GM21825 (cell line): Measurements from ENCODE around the gene GIMAP2.
"Not testable (repeated sequence)": the region's sequence is repeated elsewhere in the genome, so short reads cannot be mapped to it uniquely, and the experiment has no call there.

ENCODE experiments used
- ATAC-seq: cut with Tn5 transposase; IDR thresholded peaks from one replicate; pipeline ENCODE4 v1.9.1; 2021; ENCODE audit warnings: mild to moderate bottlenecking, moderate library complexity; ENCODE audit not compliant: unreplicated experiment

The GIMAP2 gene

GRCh38 chr7:150676276-150676675, 9.2 kb upstream of the GIMAP2 start:
- ATAC-seq, result not testable (repeated sequence)

- ATAC-seq, result not testable (repeated sequence)
Measured at GRCh38 chr7:150676854-150677253, 8.7 kb upstream of the GIMAP2 start.

- ATAC-seq, result not testable (repeated sequence)
Measured at GRCh38 chr7:150678601-150679000, 6.9 kb upstream of the GIMAP2 start.

GRCh38 chr7:150680364-150680763, 5.1 kb upstream of the GIMAP2 start:
- not testable (repeated sequence) for ATAC-seq

GRCh38 chr7:150686030-150686631, 625 bp downstream of the GIMAP2 start:
- peak; percentile 28 for ATAC-seq

- ATAC-seq, result no peak
Measured at GRCh38 chr7:150688630-150689029, 3.1 kb downstream of the GIMAP2 start.

- no peak for ATAC-seq
Measured at GRCh38 chr7:150695654-150696053, 10.1 kb downstream of the GIMAP2 start.

- ATAC-seq, result no peak
Measured at GRCh38 chr7:150703209-150703608, 17.7 kb downstream of the GIMAP2 start.

GRCh38 chr7:150715293-150715692, 29.8 kb downstream of the GIMAP2 start:
- ATAC-seq, result no peak

- ATAC-seq, result no peak
Measured at GRCh38 chr7:150715738-150716137, 30.2 kb downstream of the GIMAP2 start.

- no peak for ATAC-seq
Measured at GRCh38 chr7:150716368-150716767, 30.9 kb downstream of the GIMAP2 start, which contains the start of gene GIMAP1. Gene GIMAP1, plus strand, starts transcription at chr7:150716613. Its CDS starts 2,435 bp downstream, at chr7:150719048.

GRCh38 chr7:150716939-150717338, 31.4 kb downstream of the GIMAP2 start:
- ATAC-seq, result no peak

GRCh38 chr7:150717814-150718420, 32.4 kb downstream of the GIMAP2 start:
- ATAC-seq, result no peak

GRCh38 chr7:150719436-150719835, 33.9 kb downstream of the GIMAP2 start:
- ATAC-seq, result no peak

GRCh38 chr7:150719960-150720891, 34.7 kb downstream of the GIMAP2 start:
- ATAC-seq, result no peak

- ATAC-seq, result no peak
Measured at GRCh38 chr7:150721970-150722373, 36.5 kb downstream of the GIMAP2 start.

GRCh38 chr7:150722431-150722931, 37.0 kb downstream of the GIMAP2 start:
- ATAC-seq, result no peak

GRCh38 chr7:150723467-150723866, 38.0 kb downstream of the GIMAP2 start:
- ATAC-seq, result no peak

- no peak for ATAC-seq
Measured at GRCh38 chr7:150727381-150727780, 41.9 kb downstream of the GIMAP2 start.

GRCh38 chr7:150728011-150728410, 42.5 kb downstream of the GIMAP2 start:
- no peak for ATAC-seq

- ATAC-seq, result no peak
Measured at GRCh38 chr7:150728609-150729008, 43.1 kb downstream of the GIMAP2 start.
